ENCODE measurements around the gene TUBGCP6.
"Not testable (repeated sequence)": the region's sequence is repeated elsewhere in the genome, so short reads cannot be mapped to it uniquely, and the experiment has no call there.

The TUBGCP6 gene

GRCh38 chr22:50169181-50169759, 75.6 kb downstream of the TUBGCP6 start:
- Mint-ChIP-seq H3K9me3 (no peaks in the 10 kb centered on the region), H3K27me3 (peaks cover 33% of the 10 kb centered on the region)
- intact Hi-C loops (cut with micrococcal nuclease): loop anchor here (5.0 kb wide), 1 partner anchor 38 kb away; no protein-coding TSS in a partner anchor

DNA sequence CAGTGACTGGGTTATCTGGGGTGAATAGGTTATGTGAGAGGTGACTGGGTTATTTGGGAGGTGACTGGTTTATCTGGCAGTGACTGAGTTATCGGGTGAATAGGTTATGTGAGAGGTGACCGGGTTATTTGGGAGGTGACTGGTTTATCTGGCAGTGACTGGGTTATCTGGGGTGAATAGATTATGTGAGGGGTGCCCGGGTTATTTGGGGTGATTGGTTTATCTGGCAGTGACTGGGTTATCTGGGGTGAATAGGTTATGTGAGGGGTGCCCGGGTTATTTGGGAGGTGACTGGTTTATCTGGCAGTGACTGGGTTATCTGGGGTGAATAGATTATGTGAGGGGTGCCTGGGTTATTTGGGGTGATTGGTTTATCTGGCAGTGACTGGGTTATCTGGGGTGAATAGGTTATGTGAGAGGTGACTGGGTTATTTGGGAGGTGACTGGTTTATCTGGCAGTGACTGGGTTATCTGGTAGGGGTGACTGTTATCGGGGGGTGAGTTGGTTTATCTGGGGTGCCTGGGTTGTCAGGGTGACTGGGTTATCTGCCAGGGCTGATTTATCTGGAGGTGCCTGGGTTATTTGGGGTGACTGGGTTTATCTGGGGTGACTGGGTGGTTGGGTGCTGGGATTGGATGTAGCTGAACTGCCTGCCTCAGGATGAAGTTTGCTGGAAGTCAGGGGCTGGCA, 76.2 kb downstream of the TUBGCP6 start:
- H3K9me3 Mint-ChIP-seq; H3K4me3 Mint-ChIP-seq; H3K36me3 Mint-ChIP-seq (ENCODE audit: low read depth): not testable (repeated sequence)
- peaks cover 41% of the 10 kb centered on the region for H3K4me1 Mint-ChIP-seq (ENCODE audit: low read depth)
- intact Hi-C loops (cut with micrococcal nuclease): loop anchor here (5.0 kb wide), 1 partner anchor 39 kb away; no protein-coding TSS in a partner anchor
- peaks cover 32% of the 10 kb centered on the region for H3K27me3 Mint-ChIP-seq
- H3K27ac Mint-ChIP-seq: peak overlapping the region; percentile 73

More at GRCh38 chr22:50169181-50169759, 75.6 kb downstream of the TUBGCP6 start:
- Mint-ChIP-seq H3K27ac (peak overlapping the region; percentile 73), H3K36me3 (ENCODE audit: low read depth) (no peaks in the 10 kb centered on the region), H3K4me3 (peak overlapping the region; percentile 78), H3K4me1 (ENCODE audit: low read depth) (peaks cover 45% of the 10 kb centered on the region)

GRCh38 chr22:50167689-50168489, 76.9 kb downstream of the TUBGCP6 start:
- H3K4me3 Mint-ChIP-seq: no peak overlapping the region
- intact Hi-C loops (cut with micrococcal nuclease): loop anchor here (5.0 kb wide), 1 partner anchor 39 kb away; no protein-coding TSS in a partner anchor
- H3K36me3 Mint-ChIP-seq (ENCODE audit: low read depth): no peaks in the 10 kb centered on the region
- H3K27ac Mint-ChIP-seq: no peak overlapping the region
- H3K27me3 Mint-ChIP-seq: peaks cover 33% of the 10 kb centered on the region
- no peaks in the 10 kb centered on the region for H3K9me3 Mint-ChIP-seq
- H3K4me1 Mint-ChIP-seq (ENCODE audit: low read depth): peaks cover 33% of the 10 kb centered on the region
